RCC 7860 (cell line): Measurements from ENCODE around the gene PIK3R5.
"Not testable (repeated sequence)": the region's sequence is repeated elsewhere in the genome, so short reads cannot be mapped to it uniquely, and the experiment has no call there.

ENCODE experiments used
- DNase-seq: peaks from one replicate; pipeline ENCODE4 v3.0.0-alpha.2; 2015; ENCODE audit warnings: low spot score
- FAIRE-seq: peaks from 2 replicates; lab custom pipeline; 2012; peaks lifted over from hg19 to GRCh38; lab: Jason Lieb, UNC

PIK3R5 gene

DNA sequence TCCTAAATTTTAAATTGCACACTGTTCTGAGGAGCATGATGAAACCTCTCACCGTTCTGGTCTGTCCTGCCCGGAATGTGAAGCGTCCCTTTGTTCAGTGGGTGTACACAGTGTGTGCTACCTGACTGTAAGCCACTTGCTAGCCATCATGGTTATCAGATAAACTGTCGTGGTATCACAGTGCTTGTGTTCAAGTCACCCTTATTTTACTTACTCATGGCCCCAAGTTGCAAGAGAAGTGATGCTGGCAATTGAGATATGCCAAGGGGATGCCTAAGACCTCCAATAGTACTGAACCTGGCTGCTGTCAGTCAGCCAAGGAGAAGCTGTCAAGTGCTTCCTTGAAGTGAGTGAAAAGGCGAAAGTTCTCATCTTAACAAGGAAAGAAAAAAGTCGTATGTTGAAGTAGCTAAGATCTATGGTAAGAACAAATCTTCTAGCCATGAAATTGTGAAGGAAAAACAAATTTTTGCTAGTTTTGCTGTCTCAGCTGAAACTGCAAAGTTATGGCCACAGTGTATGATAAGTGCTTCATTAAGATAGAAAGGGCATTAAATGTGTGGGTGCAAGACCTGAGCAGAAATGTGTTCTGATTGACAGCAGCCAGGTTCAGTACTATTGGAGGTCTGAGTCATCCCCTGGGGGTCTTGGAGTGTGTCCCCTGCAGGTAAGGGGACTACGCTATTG, 103.9 kb downstream of the PIK3R5 start:
- DNase-seq, result no peak
- no peak for FAIRE-seq

DNA sequence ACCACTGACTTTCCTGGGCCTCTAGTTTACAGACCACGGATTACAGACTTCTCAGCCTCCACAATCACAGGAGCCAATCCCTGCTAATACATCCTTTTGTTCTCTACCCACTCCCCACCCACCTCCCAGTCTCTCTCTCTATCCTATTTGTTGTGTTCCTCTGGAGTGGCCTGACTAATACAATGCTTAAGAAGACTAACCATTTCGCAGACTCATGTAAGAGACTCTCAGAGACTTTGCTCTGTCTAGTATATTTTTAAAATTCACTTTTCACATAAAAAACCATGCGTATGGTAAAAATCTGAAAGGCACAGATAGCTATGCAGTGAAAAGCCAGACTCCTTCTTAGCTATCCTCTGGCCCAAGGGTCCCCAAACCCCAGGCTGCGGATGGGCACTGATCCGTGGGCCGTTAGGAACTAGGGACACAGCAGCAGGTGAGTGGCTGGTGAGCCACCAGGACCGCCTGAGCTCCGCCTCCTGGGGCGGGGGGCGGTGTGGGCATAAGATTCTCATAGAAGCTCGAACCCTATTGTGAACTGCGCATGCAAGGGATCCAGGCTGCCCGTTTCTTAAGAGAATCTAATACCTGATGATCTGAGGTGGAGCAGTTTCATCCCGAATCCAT, 105.6 kb downstream of the PIK3R5 start:
- DNase-seq (no peak), FAIRE-seq (no peak)

DNA sequence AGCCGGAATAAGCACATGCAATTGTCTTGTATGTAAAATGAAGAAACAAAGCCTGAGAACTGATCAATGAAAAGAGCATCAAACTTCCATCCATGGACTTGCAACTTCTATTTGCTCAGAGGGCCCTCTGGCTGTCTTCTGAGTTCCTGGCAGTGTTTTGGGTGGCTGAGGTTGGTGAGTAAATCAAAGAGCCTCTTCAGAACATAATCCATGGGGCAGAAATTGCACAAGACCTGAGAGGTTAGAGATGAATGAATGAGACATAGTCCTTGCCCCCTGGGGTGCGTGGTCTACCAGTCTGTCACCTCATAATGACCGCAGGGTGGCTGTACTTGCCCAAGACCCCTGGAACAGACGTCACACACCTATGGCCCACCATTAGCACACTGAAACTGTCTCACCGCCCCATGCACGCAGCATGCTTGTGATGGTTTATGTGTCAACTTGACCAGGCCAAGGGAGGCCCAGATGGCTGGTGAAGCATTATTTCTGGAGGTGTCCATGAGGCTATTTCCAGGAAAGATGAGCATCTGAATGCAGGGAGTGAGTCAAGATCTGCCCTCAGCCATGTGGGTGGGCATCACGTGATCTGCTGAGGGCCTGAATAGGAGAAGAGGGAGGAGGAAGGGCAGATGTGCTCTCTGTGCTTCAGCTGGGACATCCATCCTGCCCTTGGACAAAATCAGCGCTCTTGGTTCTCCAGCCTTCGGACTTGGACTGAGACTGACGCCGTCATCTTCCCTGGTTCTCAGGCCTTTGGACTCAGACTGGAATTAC, 106.3 kb downstream of the PIK3R5 start:
- DNase-seq (no peak), FAIRE-seq (no peak)

DNA sequence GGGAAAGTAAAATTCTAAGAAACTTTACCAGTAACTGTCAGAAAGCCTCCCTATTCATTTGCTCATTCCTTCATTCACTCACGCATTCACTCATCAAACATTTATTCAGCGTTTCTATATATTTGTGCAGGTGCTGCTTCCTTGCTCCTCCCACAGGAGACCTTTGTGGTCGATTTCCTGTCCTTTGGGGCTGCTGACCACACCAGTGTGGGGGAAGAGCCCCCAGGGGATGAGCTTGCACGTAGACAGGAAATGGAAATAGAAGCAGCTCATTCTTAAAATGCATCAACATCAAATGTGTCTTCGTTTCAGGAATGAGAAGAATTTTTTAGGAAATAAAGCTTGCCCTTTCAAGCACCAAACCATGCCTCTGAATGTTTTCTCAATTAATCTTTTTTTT, 107.6 kb downstream of the PIK3R5 start:
- FAIRE-seq, result no peak
- no peak for DNase-seq

DNA sequence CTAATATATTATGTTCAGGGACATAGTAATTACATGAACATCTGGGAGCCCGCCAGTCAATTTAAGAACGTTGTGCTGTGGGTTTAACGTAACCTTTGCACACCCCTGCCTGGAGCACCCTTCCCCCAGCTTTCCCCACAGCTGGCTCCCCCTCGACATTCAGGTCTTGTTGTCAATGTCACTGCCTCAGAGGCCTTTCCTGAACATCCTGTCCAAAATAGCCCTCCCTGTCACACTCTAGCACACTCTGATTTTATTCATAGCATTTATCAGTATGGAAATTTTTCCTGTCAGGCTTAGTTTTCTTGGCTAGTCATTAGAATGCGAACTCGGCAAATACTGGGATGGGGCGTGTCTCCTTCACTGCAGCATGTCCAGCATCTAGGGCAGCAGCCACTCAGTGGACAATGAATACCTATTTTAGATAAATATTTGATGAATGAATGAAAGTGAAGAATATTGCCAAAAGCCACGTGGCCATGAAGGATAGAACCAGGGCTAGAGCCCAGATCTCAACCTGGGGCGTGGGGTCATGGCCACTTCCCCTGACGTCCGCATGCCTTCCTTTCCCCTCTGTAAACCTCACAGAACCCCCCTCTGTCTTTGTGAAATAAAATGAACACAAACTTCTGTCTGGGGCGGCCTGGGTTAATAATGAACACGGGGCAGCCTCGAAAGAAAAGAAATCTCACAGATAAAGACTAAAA, 108.5 kb downstream of the PIK3R5 start:
- no peak for FAIRE-seq
- no peak for DNase-seq

DNA sequence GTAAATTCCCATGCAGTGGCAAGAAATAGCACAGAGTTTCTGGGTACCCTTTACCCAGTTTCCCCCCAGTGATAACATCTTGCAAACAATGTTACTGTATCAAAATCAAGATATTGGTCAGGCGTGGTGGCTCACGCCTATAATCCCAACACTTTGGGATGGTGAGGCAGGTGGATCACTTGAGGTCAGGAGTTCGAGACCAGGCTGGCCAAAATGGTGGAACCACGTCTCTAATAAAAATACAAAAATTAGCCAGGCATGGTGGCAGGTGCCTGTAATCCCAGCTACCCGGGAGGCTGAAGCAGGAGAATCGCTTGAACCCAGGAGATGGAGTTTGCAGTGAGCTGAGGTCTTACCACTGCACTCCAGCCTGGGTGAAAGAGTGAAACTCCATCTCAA, 109.3 kb downstream of the PIK3R5 start:
- not testable (repeated sequence) for DNase-seq, FAIRE-seq

DNA sequence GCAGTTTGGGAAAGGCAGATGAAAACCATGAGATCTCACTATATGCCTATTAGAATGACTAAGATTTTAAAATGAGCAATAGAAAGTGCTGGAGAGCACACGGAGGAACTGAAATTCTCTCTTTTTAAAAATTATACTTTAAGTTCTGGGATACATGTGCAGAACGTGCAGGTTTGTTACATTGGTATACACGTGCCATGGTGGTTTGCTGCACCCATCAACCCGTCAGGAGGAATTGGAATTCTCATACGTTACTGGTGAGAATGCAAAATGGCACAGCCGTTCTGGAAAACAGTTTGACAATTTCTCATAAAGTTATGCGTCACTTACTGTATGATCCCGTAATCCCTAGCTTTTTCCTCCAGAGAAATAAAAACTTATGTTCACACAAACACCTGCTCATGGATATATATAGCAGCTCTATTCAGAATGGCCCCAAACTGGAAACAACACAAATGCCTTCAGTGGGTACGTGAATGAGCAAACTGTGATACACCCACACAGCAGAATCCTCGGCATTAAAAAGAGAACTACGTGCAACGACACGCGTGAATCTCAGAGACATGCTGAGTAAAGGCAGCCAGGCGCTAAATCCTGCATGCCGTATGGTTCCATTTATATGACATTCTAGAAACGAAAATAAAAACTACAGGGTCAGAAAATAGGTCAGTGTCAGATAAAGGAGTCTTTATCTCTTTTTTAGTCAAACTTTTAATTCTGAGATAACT, 109.9 kb downstream of the PIK3R5 start:
- FAIRE-seq, result no peak
- no peak for DNase-seq

DNA sequence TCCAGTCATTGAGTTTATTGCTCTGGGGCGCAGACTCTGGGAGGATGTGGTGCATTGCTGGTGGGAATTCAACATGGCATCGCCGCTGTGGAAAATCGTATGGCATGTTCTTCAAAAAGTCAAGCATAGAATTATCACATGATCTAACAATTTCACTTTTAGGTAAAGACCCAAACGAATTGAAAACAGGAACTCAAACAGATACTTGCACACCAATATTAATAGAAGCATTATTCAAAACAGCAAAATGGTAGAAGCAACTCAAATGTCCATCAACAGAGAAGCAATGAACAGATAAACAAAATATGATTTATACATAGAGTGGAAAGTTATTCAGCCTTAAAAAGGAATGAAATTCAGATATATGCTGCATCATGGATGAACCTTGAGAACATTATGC, 113.9 kb downstream of the PIK3R5 start:
- DNase-seq (no peak), FAIRE-seq (no peak)

DNA sequence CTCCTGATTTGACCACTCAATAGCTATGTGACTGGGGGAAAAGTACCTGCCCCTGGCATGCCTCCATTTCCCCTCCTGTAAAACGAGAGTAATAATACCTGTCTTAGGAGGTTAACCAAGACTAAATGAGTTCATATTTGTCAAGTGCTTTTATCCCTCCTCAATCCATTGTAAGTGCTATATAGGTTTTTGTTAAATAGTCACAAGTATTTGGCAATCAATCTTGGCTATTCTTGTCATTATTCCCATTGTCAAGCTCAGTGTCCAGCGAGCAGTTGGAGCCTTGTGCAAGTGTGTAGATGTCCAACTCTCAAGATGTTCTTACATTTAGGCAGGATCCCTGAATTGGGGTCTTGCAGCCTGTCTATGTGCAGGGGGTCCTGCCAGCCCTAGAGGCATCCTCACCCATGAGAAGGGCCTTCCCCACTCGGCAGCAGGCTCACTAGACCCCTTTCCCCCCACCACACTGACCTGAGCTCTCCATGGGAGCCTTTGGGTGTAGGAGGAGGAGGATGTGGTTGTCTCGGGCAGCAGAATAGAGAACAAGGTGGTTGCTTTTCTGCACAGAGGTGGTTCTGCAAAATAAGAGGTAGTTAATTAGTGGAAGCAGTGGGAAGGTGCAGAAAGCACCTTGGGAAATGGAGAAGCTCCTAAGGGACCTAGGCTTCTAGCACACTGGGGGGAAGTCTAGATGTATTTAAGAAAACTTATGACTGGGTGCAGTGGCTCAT, 116.0 kb downstream of the PIK3R5 start:
- FAIRE-seq (no peak), DNase-seq (no peak)

DNA sequence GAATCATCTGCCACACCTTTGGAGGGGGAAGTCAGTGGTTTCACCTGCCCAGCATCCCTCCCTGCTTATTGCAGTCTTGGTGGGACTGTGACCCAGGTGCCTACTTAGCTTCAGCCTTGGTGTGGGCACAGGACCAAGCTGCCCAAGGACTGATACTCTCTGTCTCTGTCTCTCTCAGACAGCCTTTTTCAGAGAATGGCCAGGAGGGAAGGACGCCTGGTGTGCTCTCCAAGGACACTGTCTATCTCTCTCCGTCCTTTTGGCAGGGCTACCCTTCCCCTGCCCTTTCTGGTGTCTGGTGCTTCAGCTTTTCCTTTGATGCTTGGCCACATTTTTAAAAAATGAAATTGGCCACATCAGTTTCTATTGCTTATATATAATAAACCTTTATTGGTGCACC, 117.6 kb downstream of the PIK3R5 start:
- FAIRE-seq (no peak), DNase-seq (no peak)

DNA sequence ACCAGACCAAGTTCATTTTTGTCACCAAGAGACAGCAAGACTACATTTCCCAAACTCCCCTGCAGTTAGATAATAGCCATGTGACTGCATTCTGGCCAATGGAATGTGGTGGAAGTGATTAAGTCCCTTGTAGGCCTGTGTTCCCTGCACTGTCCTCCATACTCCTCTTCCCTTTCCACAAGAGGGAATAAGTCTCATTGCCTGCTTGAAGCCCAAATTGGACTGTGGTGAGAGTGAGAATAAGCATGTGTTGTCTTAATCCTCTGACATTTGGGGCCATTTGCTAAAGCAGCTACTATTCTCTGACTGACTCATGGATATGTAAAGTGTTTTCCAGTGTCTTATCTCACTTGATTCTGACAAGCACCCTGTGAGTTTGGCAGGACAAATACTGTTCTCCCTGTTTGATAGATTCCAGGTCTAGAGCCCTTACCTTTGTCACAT, 118.7 kb downstream of the PIK3R5 start:
- FAIRE-seq (no peak), DNase-seq (no peak)

DNA sequence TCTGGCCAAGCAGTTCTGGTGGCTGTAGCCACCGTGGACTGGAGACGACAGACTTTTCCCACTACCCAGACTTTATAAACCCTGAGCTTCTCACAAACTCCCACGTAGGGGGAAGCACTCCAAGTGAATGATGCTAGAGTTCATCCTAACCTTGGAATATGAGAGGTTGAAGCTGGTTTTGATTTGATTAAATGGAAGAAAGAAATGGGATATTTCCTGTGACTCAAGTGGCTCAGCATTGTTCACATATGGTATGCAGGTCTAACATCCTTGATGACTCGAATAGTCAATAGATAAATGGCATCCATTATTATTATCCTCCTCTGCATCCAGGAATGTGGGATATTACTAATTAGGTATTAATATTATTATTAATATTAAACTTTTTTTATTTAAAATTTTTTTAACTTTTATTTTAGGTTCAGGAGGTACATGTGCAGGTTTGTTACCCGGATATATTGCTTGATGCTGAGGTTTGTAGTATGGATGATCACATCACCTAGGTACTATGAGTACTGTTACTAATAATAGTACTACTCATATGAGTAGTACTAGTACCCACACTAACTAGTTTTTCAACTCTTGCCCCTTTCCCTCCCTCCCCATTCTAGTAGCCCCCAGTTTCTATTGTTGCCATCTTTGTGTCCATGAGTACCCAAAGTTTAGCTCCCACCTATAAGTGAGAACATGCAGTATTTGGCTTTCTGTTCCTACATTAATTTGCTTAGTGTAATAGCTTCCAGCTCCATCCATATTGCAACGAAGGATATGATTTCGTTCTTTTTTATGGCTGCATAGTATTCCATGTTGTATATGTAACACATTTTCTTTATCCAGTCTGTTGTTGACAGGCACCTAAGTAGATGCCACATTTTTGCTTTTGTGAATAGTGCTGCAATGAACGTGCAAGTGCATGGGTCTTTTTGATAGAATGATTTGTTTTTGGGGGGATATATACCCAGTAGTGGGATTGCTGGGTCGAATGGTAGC, 121.0 kb downstream of the PIK3R5 start:
- DNase-seq (no peak), FAIRE-seq (no peak)

DNA sequence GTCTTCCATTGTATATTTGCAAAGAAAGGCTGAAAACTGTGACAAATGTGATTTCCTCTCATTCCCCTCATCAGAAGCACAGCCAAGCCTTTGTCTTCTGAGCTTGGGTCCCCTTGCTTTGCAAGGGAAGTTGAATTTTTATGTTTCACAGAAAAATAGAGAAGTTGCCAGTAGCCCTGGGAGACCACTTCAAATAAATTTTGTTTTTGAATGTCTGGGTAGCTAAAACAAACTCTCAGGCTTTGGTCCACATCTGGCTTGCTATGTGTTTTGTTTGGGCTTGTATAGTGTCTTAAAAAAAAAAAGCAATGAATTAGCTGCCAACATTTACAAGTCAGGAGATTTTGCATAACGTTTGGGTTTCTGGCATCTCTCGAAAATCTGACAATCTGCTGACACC, 122.2 kb downstream of the PIK3R5 start:
- DNase-seq, result no peak
- FAIRE-seq, result no peak

DNA sequence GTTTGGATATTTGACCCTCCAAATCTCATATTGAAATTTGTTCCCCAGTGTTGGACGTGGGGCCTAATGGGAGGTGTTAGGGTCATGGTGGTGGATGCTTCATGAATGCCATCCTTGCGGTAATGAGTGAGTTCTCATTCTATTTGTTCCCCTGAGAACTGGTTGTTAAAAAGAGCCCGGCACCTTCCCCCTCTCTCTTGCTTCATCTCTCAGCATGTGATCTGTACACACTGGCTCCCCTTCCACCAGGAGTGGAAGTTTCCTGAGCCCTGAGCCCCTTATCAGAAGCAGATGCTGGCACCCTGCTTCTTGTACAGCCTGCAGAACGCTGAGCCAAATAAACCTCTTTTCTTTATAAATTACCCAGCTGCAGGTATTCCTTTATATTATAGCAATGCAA, 123.7 kb downstream of the PIK3R5 start:
- FAIRE-seq (no peak), DNase-seq (no peak)

DNA sequence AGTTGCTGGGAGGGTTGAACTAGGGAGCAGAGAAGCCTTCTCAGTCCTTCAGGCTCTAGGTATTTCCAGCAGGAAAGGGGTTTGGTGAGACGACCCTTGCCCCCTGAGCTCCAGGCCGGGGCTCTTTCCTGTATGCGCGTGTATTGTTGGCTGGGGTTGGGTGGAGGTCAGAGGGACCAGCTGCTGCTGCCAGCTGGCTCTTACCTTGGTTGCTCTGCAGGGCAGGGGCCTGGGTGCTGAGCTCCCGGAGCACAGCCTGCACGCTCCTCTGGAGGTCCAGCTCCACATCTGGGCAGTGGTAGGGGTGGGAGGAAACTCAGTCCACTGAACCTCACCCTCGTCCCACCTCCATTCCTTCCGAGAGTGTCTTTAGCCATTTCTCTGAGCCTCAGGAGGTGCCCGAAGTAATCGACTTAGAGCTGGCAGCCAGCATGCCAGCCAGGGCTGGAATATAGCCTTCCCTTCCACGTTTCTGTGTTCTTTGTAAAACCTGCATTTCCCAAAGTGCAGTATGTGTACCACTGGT, 126.0 kb downstream of the PIK3R5 start:
- FAIRE-seq (no peak), DNase-seq (no peak)

DNA sequence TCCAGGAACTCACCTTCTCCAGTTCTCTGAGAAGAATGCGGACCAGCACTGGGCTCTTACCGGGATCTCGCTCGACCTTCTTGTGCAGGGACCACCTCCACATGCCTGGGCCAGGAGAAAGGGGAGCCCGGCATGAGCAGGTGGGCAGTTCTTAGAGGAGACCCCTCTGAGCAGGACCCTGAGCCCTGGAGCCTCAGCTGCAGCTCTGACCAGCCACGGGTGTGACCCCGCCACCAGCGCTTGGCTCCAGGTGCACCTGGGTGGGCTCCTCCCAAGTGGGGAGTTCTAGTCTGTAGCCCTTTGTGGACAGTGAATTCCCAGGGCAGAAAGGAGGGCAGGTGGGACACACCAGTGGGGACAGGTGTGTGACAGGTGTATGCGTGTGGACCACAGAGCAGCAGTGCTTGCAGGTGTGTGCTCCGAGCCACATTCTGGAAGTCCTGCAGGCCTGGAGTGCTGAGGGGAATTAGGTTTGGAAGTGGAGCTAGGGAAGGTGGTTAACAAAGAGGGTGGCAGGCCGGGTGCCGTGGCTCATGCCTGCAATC, 126.9 kb downstream of the PIK3R5 start:
- FAIRE-seq, result no peak

DNA sequence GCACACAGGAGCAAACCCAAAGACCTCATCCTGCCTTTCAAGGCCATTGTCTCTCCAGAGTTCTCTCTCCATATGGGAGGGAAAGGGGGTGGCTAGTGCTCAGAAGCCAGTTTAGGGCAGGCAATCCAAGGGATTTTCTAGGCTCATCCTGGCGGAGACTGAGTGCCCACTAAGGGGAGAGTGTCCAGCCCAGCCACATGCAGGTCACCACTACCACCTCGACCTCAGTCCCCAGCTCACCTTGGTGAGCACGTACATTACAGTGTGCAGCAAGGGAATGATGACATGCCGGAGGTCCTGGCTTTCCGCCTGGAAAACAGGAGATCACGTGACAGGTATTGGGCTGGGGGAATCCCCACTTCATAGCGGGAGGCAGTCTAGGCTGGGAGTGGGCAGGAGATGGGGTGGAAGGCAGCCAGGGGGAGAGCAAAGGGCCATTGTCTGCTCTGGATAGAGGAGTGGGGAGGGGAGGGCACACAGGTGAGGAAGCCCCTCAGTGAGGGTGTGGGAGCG, 127.9 kb downstream of the PIK3R5 start:
- FAIRE-seq, result no peak
- no peak for DNase-seq

More for the DNA sequence above, 126.9 kb downstream of the PIK3R5 start:
- no peak for DNase-seq
